IMR-90 (cell line): Measurements from ENCODE around the gene UBE2E2.

Source experiments
- CEBPB ChIP-seq: IDR thresholded peaks from 2 replicates; pipeline ENCODE4 v1.6.1; 2012; ENCODE audit warnings: low read depth, low read length, improper control_type of control experiment
- FOS ChIP-seq: fragments of 150-350 bp; IDR thresholded peaks from 2 replicates; pipeline ENCODE4 v1.6.1; 2016; ENCODE audit warnings: low read depth, low read length
- MAFK ChIP-seq: IDR thresholded peaks from 2 replicates; pipeline ENCODE4 v1.6.1; 2012; ENCODE audit warnings: low read depth, low read length, improper control_type of control experiment
- NFE2L2 ChIP-seq: fragments of 150-350 bp; IDR thresholded peaks from 2 replicates; pipeline ENCODE4 v1.6.1; 2016; ENCODE audit warnings: low read depth, mild to moderate bottlenecking, low read length
- POLR2A ChIP-seq: IDR thresholded peaks from 2 replicates; pipeline ENCODE4 v1.6.1; 2012; ENCODE audit warnings: mild to moderate bottlenecking, low read depth, low read length
- RCOR1 ChIP-seq: IDR thresholded peaks from 2 replicates; pipeline ENCODE4 v1.6.1; 2012; ENCODE audit warnings: mild to moderate bottlenecking, low read length, improper control_type of control experiment; ENCODE audit not compliant: insufficient replicate concordance
- RFX5 ChIP-seq: IDR thresholded peaks from 2 replicates; pipeline ENCODE4 v1.8.0; 2012; ENCODE audit warnings: low read depth, mild to moderate bottlenecking, low read length, moderate library complexity
- SMC3 ChIP-seq: fragments of 150-350 bp; IDR thresholded peaks from 2 replicates; pipeline ENCODE4 v1.6.1; 2016; ENCODE audit warnings: low read depth, mild to moderate bottlenecking, antibody characterized with exemption, low read length, moderate library complexity
- USF2 ChIP-seq: fragments of 150-350 bp; IDR thresholded peaks from 2 replicates; pipeline ENCODE4 v1.6.1; 2017; ENCODE audit warnings: mild to moderate bottlenecking, antibody characterized with exemption, low read length, low read depth
- TF ChIP-seq, protein P1 (sequence below): conservative IDR thresholded peaks from 2 replicates; pipeline ENCODE4 v1.5.1; 2012; ENCODE audit warnings: mild to moderate bottlenecking, low read depth, low read length, improper control_type of control experiment

DNA sequence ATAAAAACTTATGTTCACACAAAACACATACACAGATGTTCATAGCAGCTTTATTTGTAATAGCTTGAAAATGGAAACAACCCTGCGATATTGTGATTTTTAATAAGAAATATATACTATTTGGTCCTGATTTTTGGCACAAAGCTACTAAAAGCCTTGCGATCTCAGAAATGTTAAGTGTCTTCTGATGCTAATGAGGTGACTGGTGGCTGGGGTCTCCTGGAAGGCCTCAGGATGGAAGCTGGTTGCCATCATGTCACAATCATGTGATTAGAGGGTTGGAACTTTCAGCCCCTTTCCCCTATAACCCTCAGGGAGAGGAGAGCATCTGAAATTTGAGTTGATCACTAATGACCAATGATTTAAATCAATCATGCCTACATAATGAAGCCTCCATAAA, 324.2 kb downstream of the UBE2E2 start:
- TF ChIP-seq CEBPB: no peak
- TF ChIP-seq, protein P1, sequence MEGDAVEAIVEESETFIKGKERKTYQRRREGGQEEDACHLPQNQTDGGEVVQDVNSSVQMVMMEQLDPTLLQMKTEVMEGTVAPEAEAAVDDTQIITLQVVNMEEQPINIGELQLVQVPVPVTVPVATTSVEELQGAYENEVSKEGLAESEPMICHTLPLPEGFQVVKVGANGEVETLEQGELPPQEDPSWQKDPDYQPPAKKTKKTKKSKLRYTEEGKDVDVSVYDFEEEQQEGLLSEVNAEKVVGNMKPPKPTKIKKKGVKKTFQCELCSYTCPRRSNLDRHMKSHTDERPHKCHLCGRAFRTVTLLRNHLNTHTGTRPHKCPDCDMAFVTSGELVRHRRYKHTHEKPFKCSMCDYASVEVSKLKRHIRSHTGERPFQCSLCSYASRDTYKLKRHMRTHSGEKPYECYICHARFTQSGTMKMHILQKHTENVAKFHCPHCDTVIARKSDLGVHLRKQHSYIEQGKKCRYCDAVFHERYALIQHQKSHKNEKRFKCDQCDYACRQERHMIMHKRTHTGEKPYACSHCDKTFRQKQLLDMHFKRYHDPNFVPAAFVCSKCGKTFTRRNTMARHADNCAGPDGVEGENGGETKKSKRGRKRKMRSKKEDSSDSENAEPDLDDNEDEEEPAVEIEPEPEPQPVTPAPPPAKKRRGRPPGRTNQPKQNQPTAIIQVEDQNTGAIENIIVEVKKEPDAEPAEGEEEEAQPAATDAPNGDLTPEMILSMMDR: no peak
- no peak for TF ChIP-seq MAFK
- no peak for TF ChIP-seq NFE2L2
- TF ChIP-seq RFX5: no peak
- TF ChIP-seq FOS: no peak
- TF ChIP-seq SMC3: no peak
- no peak for TF ChIP-seq USF2
- TF ChIP-seq POLR2A: no peak
- no peak for TF ChIP-seq RCOR1
